HG03460 (cell line): ENCODE data around the gene TBCCD1.
"Not testable (repeated sequence)": the region's sequence is repeated elsewhere in the genome, so short reads cannot be mapped to it uniquely, and the experiment has no call there.

Experiments
- ATAC-seq: cut with Tn5 transposase; IDR thresholded peaks from one replicate; pipeline ENCODE4 v1.9.1; 2021; ENCODE audit not compliant: unreplicated experiment

Gene TBCCD1

GRCh38 chr3:186520957-186521842 lies 45.9 kb downstream of the TBCCD1 start:
- peak; percentile 52 for ATAC-seq

GRCh38 chr3:186520431-186520830 lies 46.7 kb downstream of the TBCCD1 start:
- ATAC-seq = no peak

- ATAC-seq = peak; percentile 48
Measured at GRCh38 chr3:186519021-186519658, 48.0 kb downstream of the TBCCD1 start.

GRCh38 chr3:186517218-186517617 lies 49.9 kb downstream of the TBCCD1 start:
- no peak for ATAC-seq

GRCh38 chr3:186516646-186517045 lies 50.5 kb downstream of the TBCCD1 start:
- no peak for ATAC-seq

GRCh38 chr3:186515125-186515524 lies 52.0 kb downstream of the TBCCD1 start:
- no peak for ATAC-seq

GRCh38 chr3:186514296-186515002 lies 52.7 kb downstream of the TBCCD1 start:
- no peak for ATAC-seq

GRCh38 chr3:186513386-186513785 lies 53.8 kb downstream of the TBCCD1 start:
- no peak for ATAC-seq

- ATAC-seq = no peak
Measured at GRCh38 chr3:186512570-186513302, 54.4 kb downstream of the TBCCD1 start.

- no peak for ATAC-seq
Measured at GRCh38 chr3:186511702-186512101, 55.4 kb downstream of the TBCCD1 start.

- ATAC-seq = peak; percentile 79
Measured at GRCh38 chr3:186511245-186511644, 55.9 kb downstream of the TBCCD1 start.

- ATAC-seq = peak; percentile 27
Measured at GRCh38 chr3:186510374-186511079, 56.6 kb downstream of the TBCCD1 start.

GRCh38 chr3:186509423-186509822 lies 57.7 kb downstream of the TBCCD1 start:
- no peak for ATAC-seq

- no peak for ATAC-seq
Measured at GRCh38 chr3:186506857-186507256, 60.3 kb downstream of the TBCCD1 start.

GRCh38 chr3:186506191-186506739 lies 60.9 kb downstream of the TBCCD1 start:
- ATAC-seq = no peak

- no peak for ATAC-seq
Measured at GRCh38 chr3:186502966-186503712, 64.0 kb downstream of the TBCCD1 start.

- no peak for ATAC-seq
Measured at GRCh38 chr3:186502138-186502948, 64.8 kb downstream of the TBCCD1 start.

GRCh38 chr3:186499949-186500348 lies 67.2 kb downstream of the TBCCD1 start:
- ATAC-seq = not testable (repeated sequence)
